Putamen (tissue), 1 donor: ENCODE data around the gene GALNT9.

ENCODE experiments used
- DNase-seq: peaks from one replicate; pipeline ENCODE4 v3.0.0-alpha.2; 2016; ENCODE audit warnings: low spot score

Gene GALNT9

DNA sequence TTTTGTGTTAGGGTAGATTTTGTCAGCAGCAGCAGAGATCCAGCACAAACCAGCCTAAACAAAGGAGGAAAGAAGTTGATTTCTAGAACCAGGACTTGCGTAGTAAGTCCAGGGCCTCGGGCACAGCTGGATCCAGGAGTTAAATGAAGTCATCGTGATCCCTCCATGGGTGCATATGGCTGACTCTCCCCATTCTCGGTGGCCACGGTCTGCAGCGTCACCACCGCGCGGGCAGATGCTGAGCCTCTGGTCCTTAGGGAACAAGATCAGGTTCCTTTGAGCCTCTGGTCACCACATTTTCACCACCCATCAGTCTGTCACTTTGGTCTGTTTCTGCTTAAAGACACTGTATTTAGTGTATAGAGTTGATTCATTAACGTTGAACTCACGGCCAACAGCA lies 14.8 kb upstream of the GALNT9 start:
- no peak for DNase-seq

DNA sequence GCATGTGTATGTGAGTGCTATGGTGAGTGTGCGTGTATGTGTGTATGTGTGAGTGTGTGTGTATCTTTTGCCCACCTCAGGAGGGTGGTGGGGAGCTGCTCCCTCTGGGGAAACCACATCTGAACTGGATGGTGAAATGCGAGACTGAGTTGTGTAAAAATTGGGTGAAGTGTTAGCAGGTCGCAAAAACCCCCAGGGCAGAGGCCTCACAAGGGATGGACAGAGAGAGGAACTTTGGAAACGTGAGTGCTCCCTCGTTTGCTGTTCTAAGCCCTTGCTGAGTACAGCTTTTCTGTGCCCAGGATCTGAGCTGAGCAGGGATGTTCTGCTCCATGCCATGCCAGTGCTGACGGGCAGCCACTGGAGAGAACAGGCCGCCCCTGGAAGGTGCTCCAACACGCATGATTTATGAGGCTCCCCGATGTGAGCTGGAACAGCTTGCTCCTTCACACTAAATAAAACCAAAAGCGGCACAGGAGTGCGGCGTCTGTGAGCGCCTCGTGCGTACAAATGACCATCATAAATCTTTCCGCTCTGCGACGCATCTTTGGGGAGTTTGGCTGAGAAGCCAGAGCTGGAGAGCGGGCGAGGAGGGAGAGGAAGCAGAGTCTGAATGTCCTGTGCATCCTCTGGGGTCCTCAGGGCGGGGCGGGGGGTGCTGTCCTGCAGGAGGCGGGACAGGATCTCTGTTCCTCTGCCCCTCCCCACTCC lies 14.1 kb upstream of the GALNT9 start:
- DNase-seq = no peak

DNA sequence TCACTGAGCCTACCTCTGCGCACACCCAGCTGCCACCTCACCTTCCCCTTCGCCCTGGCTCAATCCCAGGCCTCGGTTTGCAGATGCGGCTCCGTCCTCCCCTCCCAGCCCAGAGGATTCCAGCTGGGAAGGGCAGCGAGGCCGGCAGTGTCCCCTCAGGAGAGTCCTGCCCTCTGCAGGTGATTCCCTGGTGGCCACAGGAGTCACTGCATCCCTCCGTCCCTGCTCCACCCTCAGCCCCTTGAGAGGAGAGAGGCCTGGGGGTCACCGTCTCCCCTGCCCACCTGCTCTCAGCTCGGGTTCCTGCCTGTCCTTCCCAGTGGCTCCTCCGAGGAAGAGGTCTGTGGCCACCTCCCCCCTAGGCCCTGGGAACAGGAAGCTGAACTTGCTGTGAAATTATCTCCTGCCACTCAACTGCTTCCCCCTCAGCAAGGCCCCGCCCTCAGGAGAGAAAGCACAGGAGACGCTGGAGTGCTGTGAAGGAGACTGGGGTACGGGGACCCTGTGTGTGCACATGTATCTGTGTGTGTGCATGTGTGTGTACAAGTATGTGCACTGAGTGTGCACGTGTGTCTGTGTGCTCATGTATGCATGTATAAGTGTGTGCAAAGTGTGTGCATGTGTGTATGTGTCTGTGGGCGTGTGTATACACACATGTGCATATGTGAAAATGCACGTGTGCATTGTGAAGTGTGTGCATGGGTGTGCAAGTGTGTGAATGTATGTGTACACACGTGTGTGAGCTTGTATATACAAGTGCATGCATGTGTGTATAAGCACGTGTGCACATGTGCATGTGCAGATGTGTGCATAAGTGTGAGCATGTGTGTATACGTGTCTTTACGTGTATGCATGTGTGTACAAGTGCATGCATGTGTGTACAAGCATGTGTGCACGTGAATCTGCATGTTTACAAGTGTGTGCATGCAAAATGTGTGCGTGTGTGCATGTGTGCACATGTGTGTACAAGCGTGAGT lies 13.2 kb upstream of the GALNT9 start:
- no peak for DNase-seq

DNA sequence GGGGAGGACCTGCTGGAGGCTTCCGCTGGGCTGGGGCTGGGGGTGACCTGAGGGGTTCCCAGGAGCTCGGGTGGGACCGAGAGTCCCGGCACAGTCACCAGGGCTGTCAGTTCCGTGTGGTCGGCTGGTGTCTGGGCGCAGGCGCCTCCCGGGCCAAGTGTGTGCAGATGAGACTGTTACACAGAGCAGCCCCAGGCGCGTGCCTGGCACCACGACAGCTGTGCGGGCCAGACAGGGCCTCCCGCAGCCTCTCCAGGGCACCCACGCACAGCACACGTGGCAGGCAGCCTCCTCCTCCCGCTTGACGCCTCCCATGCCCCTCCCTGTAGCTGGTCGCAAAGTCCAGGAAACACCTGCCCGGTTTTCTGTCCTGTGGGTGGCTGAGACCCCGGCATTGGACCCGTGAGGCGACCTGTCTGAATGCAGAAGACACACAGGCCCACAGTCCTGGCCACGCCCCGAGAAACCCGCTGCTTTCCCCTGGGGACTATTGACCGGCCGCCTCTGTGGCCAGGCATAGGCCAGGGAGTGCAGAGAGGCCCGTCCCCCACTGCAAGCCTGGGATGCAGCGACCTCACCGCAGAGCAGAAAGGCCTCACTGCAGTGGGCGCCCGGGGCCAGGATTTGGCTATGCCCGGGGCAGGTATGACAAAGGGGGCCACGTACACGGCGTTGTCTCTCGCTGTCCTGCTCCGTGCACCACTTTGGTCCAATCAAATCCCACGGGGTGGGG lies 12.1 kb upstream of the GALNT9 start:
- DNase-seq = no peak

DNA sequence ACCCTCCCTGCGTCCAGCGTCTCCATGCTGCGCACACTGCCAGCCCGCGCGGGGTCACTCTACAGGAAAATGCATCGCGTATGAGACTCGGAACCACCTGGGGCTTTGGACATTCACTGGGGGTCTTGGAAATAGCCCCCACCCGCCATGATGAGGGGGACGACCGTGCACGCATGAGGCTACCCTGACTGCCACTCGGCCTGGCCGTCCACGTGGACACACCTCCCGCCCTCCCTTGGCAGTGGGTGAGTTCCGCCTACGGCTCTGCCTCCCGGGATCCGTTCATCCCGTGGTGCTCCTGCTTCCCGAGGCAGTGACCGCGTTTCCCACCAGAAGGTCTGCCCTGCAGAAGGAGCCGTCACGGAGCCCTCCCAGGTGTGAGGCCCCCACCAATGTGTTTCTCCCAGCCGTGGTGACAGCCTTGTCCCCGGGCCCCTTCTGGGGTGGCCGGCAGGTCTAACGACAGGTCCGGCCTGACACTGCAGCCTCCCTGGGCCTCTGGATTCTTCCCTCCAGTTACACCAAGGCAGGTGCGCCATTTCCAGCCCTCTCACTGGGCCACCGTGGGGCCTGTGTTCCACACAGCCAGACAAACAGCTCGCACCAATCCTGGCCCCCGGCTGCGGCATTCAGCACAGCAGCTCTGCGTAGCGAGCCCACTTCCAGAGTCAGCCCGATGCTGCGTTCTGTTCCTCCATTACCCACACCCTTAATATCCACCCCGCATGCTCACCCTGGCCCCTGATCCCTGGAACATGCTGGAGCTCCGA lies 11.1 kb upstream of the GALNT9 start:
- no peak for DNase-seq

DNA sequence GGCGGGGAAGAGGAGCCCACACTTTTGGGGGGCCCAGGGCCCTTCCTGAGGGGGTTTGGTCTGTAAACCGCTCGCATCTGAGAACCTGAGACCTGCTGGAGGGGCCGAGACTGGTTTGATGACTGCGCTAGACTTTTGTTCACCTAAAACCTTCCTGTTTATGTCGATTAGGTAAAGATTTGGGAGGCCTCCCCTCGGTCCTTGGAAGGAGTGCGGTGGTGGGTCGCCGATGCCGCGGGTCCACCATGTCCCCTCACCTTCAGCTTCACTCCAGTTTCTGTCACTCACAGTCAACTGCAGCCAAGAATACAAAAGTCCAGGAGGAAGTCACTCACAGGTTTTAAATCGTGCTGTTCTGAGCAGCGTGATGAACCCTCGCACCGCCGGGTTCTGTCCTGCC lies 10.5 kb upstream of the GALNT9 start:
- DNase-seq = no peak

DNA sequence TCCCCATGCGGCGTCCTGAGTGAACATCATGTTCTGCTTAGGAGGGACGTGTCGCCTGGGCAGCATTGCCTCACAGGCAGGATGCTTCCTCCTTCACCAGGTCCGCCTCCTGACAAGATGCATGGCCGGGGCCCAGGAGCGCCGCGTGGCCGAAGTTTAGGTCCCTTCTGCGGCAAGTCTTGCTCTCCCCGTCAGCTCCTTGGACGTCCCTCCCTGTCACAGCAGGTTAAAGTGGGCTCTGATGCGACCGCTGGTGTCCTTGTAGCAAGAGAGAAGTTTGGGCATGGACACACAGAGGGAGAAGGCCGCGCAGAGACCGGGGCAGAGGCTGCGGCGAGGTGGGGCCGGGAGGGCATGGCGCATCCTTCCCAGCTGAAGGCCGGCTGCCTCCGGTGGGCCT lies 9.4 kb upstream of the GALNT9 start:
- DNase-seq = no peak

DNA sequence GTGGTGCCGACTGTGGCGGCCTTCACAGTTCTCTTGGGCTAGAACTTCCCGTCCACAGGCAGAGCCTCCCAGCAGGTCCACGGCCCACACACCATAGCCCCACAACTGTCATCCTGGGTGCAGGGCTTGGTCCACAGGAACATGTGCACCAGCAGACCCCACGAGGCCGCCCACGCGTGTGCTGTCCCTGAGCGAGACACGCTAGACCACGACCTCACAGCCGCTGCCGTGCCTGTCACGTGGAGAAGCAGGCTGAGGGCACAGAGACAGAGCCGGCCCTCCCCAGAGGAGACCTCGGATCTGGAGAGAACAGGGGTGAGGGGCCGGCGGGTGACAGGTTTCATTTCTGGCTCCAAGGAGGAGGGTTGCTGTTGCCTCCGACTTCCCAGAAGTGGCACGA lies 8.9 kb upstream of the GALNT9 start:
- DNase-seq = no peak

DNA sequence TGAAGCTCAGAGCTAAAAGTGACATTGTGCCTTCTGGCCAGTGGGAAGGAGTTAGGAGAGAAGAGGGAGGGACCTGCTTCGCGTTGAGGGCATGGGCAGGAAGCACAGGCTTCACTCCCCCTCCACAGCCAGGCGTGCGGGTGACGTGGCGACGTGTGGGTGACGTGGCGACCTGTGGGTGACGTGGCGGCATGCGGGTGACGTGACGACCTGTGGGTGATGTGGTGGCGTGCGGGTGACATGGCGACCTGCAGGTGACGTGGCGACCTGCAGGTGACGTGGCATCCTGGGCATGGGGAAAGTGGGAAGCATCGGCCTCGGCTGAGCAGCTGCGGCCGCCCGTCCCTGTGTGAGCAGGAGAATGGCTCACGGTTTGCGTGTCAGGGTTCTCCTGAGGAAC lies 8.2 kb upstream of the GALNT9 start:
- DNase-seq = no peak

DNA sequence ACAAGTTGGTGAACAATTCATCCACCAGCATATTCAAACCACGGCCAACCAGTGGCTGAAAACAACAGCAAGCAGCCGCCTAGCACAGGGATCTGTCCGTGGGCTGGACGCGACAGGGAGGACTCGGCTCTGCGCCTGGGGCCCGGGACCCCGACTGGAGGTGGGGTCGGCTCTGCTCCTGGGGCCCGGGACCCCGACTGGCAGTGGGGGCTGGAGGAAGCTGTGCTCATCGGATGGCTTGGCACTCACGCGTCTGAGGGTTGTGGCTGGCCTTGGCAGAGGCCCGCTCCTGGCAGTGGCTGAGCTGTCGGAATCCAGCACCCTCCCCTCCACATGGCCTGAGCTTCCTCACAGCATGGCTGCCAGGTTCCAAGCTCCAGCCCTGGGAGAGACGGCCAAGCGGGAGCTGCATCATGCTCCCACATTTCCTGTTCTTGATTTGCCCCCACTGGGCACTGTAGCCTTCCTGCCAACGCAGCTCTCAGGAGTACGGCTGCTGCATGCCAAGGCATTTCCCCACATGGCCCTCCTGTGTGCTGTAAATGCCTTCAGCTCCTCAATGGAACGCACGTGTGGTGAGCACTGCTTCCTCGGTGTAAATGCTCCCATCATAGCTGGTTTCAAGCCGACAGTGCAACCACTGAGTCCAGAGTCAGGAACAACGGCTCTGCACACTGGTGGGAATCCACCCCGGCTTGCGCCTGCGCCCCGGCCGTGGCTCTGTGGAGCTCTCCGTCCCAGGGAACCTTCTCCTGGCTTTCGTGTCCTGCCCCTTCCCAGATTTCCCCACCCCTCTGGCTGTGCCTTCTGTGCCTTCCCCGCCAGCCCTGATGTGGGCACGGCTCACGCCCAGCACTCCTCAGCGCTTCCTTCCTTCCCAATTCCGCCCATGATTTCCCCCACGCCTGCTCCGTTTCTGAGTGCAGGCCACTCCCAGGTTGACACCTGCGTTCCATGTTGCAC lies 7.3 kb upstream of the GALNT9 start:
- DNase-seq = no peak

DNA sequence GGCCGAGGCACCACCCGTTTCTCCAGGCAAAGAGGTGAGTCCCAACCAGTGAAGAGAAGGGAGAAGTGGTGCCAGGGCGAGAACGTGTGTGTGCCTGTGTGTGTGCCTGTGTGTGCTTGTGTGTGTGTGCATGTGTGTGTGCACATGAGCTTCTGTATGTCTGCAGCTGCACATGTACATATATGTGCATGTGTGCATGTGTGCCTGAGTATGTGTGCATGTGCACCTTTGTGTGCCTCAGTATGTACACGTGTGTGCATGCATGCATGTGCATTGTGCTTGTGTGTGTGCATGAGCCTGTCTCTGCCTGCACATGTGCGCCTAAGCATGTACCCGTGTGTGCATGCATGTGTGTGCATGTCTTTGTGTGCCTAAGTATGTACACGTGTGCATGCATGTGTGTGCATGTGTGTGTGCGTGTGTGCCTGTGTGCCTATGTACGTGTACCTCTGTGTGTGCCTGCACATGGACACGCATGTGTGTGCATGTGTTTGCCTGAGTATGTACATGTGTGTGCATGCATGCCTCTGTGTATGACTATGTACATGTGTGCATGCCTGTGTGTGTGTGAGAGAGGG lies 5.9 kb upstream of the GALNT9 start:
- DNase-seq = no peak

DNA sequence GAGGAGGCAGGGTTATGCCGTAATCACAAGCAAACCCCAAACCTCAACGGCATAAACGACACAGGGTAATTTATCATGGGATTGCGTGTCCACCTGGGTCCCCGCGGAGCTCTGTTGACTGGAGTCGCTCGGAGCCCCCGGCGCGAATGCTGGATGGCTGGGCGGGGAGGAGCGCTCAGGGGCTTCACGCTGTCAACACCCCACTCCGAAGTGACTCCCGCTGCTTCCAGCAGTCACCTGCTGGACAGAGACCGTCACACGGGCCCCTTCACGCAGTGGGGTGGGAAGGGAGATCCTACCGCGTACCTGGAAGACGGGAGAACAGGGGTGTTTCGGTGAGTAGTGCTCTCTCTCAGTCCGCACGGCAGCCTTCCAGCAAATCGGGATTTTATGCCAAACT lies 4.4 kb upstream of the GALNT9 start:
- DNase-seq = no peak

DNA sequence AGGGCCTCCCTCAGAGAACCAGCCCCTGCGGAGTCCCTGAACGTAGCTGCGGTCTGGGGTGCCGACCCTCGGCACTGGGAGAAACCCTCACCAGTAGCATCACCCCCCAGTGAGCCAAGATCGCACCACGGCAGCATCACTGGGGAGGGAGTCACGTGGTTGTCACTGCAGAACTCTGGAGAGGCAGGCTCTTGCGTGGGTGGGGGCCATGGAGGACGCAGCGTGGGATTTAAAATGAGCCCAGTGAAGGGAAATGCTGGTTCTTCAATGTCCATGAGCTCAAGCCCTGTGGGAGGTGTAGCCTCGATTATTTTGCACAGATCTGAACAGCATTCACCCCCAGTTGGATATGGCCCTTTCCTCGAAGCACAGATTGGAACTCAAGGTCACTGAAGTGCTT lies 3.9 kb upstream of the GALNT9 start:
- DNase-seq = no peak

DNA sequence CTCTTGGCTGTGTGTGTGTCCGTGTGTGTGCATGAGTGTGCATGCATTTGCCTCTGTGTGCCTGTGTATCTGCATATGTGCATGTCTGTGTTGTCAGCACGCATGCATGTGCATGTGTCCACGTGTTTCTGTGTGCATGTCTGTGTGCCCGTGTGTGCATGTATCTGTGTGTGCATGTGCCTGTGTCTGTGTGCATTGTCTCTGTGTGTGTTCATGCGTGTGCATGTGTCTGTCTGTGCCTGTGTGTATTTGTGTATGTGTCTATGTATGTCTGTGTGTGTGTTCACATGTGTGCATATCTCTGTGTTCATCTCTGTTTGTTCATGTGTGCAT lies 1.1 kb upstream of the GALNT9 start:
- no peak for DNase-seq

DNA sequence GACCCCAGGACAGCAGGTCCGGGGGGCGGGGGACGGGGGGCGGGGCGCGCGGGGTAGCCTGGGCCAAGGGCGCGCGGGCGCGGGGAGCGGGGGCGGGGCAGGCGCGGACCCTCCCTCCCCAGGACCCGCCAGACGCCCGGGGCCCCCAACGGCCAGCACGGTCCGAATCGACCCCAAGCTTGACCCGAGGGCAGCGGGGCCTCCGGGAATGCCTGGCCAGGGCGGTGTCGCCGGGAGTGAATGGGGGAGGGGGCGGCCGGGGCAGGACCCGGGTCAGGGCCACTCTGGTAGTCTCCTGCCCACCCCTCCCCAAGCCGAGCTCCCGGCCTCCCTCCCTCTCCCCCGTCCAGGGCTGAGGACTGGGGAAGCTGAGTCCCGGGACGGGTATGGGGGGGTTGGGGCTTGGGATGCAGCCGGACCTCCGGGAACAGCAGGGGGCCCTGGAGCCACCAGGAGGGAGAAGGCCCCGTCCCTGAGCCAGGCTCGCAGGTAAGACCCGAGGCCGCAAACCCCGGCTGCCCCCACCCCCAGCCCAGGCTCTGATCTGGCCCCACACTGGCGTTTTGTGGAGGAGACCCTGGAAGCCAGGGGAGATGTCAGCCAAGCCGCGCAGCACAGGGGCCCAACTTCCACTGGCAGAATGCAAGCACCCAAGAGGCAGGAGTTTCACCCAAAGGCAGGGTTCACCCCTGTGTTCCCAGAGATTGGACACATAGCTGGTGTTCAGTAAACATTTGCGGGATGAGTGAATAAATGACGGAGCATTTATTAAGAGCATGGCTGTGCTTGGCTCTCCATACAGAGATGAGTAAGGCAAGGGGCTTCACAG lies 545 bp upstream of the GALNT9 start:
- no peak for DNase-seq

DNA sequence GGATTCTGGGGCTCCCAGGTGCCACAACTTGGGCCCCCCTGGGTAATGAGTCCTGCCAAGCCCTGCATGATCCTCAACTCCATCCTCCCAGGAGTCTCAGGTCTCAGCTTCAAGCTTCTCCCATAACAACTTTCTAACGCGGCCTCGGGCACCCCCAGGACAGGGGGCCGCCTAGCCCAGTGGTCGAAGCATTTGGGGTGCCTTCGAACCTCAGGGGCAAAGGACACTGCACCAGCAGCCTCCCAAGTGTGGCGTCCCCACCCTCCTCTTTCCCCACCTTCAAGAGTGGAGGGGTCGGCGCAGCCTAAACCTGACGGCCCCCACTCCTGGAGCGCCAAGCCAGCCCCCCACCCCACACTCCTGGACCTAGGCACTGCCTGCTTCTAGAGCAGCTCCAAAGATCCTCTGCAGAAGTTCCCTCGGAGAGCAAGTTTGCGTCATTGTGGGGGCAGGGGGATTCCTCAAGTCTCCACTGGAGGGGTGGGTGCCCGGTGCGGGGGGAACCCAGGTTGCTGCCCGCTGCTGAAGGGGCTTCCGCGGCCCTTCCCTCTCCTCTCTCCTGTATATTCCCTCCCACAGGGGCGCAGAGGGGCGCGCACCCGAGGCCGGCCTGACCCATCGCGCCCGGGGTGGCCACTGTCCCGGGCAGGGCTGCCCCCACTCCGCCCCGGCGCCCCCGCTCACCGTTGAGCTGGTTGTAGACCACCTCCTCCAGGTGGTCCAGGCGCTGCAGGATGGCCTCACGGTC lies 933 bp downstream of the GALNT9 start:
- DNase-seq = no peak

DNA sequence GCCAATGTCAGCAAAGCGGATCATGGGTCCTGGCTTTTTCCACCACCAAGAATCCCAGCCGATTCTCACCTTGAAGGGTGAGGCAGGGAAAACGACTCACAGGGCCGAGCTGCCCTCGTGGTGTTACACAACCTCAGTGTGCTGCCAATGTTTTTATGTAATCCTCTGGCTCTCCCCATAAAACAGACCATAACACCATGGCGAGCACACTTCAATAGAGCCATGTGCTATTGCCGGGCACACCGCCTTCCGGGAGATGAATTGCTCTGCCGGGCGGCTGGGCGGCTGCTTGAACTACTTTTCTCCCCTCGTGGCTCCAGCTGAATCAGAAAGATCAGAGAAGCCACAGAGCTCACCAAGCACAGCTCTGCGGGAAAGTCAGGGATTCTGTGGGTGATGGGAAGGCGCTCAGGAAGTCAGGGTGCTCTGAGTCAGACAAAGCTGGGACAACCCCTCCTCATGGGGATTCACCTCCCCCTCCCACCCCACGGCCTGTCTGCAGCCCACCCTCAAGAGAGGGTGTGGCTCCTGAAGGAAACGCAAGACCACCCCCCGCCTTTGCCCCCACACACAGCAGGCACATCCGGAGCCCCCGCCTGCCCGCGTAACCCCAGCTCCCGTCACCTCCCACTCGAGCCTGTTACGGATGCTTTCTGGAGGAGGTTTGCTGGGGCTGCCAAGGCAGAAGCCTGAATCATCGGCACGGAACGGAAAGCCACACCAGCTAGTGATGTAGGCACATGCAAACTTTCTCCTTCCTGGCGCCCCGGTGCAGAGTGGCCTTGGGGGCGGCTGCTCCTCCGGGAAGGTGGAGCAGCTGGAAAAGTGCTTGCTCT lies 1.8 kb downstream of the GALNT9 start:
- peak; percentile 70 for DNase-seq

DNA sequence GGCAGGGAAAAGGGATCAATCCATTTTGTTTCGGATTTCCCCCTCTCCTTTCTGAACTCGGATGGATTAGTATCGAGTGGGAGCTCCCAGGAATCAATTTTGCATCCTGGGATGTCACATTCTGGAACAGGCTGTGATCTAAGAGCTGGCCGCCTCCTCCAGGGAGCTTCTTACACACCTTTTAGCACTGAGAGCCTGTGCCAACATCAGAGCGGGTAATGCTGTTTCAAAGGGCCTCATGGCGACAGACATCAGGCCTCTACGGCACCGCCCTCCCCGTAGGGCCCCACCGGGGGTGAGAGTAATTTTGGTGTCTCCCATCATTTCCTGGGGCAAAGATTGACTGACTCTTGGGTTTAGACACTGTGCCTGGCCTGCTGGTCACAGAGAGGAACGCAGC lies 2.7 kb downstream of the GALNT9 start:
- DNase-seq = no peak
